HG03457 (cell line): Measurements from ENCODE around the gene DIAPH2.
"Not testable (repeated sequence)": the region's sequence is repeated elsewhere in the genome, so short reads cannot be mapped to it uniquely, and the experiment has no call there.

ENCODE experiments used
- ATAC-seq: cut with Tn5 transposase; IDR thresholded peaks from one replicate; pipeline ENCODE4 v1.9.1; 2021; ENCODE audit warnings: moderate number of reproducible peaks; ENCODE audit not compliant: unreplicated experiment

The DIAPH2 gene

DNA sequence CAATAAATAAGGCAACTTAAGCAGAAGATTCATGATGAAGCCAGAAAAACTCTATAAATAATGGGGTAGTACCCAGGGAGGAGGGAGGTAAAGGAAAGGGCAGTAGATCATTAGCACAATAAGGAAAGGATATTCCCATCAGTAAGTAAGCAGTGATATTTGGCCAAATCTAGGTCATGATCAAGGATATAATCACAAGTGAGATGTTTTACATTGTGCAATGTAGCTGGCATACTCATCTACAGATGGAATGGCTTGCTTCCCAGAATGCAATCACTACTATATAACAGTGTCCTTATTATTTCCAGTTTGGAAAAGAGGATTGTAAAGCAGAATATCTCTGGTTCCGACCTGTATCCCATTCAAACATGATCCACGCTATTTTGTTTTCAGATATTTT lies 682.5 kb downstream of the DIAPH2 start:
- ATAC-seq, result no peak

DNA sequence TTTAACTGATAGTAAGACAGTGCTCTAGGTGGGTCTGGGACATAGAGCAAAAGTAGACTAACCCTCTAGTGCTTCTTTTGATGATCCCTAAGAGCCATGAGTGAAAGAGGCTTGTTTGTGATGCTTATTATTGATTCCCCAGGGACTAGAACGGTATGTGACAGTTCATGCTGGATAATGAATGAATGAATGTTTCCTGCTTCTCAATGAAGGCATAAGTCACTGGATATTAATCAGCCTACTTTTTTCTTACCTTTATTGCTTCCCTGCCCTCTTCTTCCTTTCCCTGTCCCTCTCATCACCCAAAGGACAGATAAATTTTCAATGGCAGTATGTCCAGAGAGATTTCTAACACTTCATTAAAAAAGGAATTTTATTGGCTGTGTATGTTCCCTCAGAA lies 685.3 kb downstream of the DIAPH2 start:
- ATAC-seq, result no peak

- no peak for ATAC-seq
These were observed 687.5 kb downstream of the DIAPH2 start for GRCh38 chrX:97372001-97372766.

DNA sequence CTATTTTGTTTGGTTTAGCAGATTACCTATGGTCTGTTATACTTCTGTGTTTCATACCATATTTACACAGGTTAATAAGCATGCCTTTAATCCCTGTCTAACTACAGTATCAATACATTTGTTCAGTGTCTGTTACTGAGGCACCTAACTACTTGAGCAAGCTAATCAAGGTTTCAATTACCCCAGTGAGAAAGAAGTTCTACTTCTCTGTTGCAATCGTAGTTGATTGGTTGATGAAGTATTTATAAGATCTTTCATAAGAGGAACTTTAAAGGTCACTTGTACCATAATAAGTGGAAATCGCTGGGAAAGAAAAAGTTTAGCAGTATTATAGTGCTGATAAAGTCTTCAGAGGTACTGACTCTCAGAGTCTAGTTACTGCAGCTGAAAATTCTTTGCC lies 689.6 kb downstream of the DIAPH2 start:
- ATAC-seq, result no peak

DNA sequence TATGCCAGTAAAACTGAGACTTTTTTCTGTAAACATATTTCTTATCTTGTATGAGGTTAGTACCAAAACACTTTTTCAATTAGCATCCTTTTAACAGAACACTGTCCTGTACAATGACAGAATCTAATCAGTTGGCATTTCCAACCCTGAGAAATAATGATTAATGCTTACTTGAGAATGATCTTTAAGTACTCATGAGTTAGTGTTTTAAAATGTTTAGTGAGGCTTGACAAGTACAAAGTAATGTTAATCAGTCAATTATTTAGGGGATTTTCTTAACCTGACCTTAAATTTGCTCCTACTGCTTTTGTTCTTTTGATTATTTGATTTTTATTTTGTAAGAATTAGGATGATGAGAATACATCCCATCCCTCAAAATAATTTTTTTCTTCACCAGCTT lies 695.6 kb downstream of the DIAPH2 start:
- ATAC-seq, result no peak

- ATAC-seq, result no peak
These were observed 700.0 kb downstream of the DIAPH2 start for GRCh38 chrX:97384685-97385084.

GRCh38 chrX:97387004-97387403 lies 702.4 kb downstream of the DIAPH2 start:
- ATAC-seq, result no peak

DNA sequence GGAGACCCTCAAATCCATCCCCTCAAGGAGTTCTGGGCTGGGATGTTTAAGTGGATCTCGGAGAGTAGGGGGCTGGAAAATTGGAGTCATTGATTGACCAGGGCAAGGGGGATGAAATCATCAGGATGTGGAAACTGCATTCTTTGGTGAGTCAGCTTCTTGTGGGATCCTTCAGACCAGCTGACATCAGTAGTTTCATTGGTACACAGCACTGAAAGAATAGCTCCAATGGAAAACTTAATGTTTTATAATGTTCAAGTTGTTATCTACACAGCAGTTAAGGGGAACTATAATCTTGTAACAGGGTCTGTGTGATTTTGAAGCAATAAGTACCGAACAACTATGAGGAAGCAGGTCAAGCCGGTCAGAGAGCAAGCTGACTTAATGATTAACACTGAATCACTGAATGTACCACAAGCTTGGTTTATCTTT lies 705.1 kb downstream of the DIAPH2 start:
- no peak for ATAC-seq

DNA sequence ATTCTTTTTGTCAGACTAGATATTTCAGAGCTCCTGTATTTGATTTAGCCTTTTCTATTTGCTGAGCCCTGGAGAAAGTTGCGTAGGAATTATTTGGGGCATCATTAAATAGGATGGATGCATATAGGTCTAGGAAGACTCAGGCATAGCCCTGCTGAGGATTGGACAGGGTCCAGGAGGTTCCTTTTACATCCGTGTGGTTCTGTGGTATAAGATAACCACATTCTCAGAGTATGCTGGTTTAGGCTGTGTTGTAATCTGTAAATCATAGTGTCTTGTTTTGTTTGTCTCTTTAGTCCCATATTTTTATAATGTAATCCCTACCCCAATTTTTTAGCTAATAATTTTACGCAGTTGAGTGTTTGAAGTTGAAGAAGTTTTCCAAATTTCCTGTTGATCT lies 712.7 kb downstream of the DIAPH2 start:
- ATAC-seq, result no peak

GRCh38 chrX:97398030-97398551 lies 713.4 kb downstream of the DIAPH2 start:
- peak; percentile 42 for ATAC-seq

GRCh38 chrX:97399400-97399799 lies 714.8 kb downstream of the DIAPH2 start:
- no peak for ATAC-seq

GRCh38 chrX:97400492-97400891 lies 715.9 kb downstream of the DIAPH2 start:
- ATAC-seq, result no peak

- ATAC-seq, result peak; percentile 47
These were observed 716.5 kb downstream of the DIAPH2 start for GRCh38 chrX:97401154-97401553.

GRCh38 chrX:97401586-97402136 lies 717.0 kb downstream of the DIAPH2 start:
- ATAC-seq, result peak; percentile 3

GRCh38 chrX:97402333-97402732 lies 717.7 kb downstream of the DIAPH2 start:
- no peak for ATAC-seq

- ATAC-seq, result no peak
These were observed 718.3 kb downstream of the DIAPH2 start for GRCh38 chrX:97402903-97403302.

DNA sequence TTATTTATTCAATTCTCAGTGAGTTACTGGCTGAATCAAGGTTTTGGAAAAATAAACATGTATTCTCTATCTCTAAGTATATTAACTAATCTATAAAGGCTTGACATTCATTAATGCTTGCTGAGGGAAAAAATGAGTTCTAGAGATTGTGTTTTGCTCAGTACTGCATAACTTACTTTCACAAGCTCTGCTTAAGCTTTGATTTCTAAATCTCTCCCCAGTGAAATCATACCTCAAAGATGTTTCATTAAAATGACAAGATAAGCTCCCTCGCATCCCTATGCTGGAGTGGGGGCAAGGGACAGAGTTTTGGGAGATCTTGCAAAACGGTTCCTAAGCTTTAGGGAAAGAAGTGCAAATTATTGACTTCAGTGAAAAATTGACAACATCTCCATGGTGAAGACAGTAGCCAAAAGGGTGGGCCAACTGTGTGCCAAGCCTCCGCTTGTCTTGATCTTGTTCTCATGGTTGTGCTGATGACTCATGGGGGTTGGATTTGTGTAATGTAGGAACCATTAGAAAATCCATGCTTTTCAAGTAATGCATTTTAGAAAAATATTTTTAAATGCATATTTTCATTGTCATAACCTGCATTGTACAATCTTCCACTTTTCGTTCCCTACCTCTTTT lies 720.5 kb downstream of the DIAPH2 start:
- ATAC-seq, result no peak

GRCh38 chrX:97409632-97410415 lies 725.2 kb downstream of the DIAPH2 start:
- ATAC-seq, result not testable (repeated sequence)

GRCh38 chrX:97416461-97416860 lies 731.8 kb downstream of the DIAPH2 start:
- no peak for ATAC-seq

GRCh38 chrX:97429101-97429500 lies 744.5 kb downstream of the DIAPH2 start:
- no peak for ATAC-seq

GRCh38 chrX:97431281-97431680 lies 746.6 kb downstream of the DIAPH2 start:
- no peak for ATAC-seq
